Middle frontal gyrus (tissue), 1 donor: ENCODE data around the gene CCNQ.
"Not testable (repeated sequence)": the region's sequence is repeated elsewhere in the genome, so short reads cannot be mapped to it uniquely, and the experiment has no call there.

Experiments
- DNase-seq: peaks from one replicate; pipeline ENCODE4 v3.0.0-alpha.2; 2015; ENCODE audit warnings: low spot score; ENCODE audit errors: extremely low spot score

The CCNQ gene

GRCh38 chrX:153623310-153624029 lies 24.5 kb upstream of the CCNQ start:
- DNase-seq = no peak

- DNase-seq = no peak
These were observed 23.8 kb upstream of the CCNQ start for GRCh38 chrX:153622661-153623309.

- no peak for DNase-seq
These were observed 23.1 kb upstream of the CCNQ start for GRCh38 chrX:153621949-153622598.

- no peak for DNase-seq
These were observed 21.6 kb upstream of the CCNQ start for GRCh38 chrX:153620576-153620975.

- no peak for DNase-seq
These were observed 15.9 kb upstream of the CCNQ start for GRCh38 chrX:153614818-153615217.

GRCh38 chrX:153612413-153612812 lies 13.5 kb upstream of the CCNQ start:
- no peak for DNase-seq

GRCh38 chrX:153611298-153612095 lies 12.6 kb upstream of the CCNQ start:
- DNase-seq = no peak

GRCh38 chrX:153610836-153611213 lies 11.9 kb upstream of the CCNQ start:
- no peak for DNase-seq

GRCh38 chrX:153609917-153610835 lies 11.2 kb upstream of the CCNQ start:
- peak; percentile 54 for DNase-seq

- no peak for DNase-seq
These were observed 9.9 kb upstream of the CCNQ start for GRCh38 chrX:153608806-153609205.

GRCh38 chrX:153608376-153608775 lies 9.4 kb upstream of the CCNQ start:
- no peak for DNase-seq

GRCh38 chrX:153606503-153606902 lies 7.6 kb upstream of the CCNQ start:
- DNase-seq = no peak

GRCh38 chrX:153604666-153605380 lies 5.9 kb upstream of the CCNQ start:
- not testable (repeated sequence) for DNase-seq

- DNase-seq = no peak
These were observed 4.3 kb upstream of the CCNQ start for GRCh38 chrX:153603131-153603656.

- no peak for DNase-seq
These were observed 3.7 kb upstream of the CCNQ start for GRCh38 chrX:153602601-153603000.

GRCh38 chrX:153601511-153602110 lies 2.7 kb upstream of the CCNQ start:
- no peak for DNase-seq

GRCh38 chrX:153600921-153601320 lies 2.0 kb upstream of the CCNQ start:
- DNase-seq = no peak

GRCh38 chrX:153600032-153600373 lies 1.1 kb upstream of the CCNQ start:
- DNase-seq = no peak

- peak; percentile 63 for DNase-seq
These were observed 473 bp upstream of the CCNQ start for GRCh38 chrX:153599192-153600031.
